ENCODE data around the gene TIPIN.
"Not testable (repeated sequence)": the region's sequence is repeated elsewhere in the genome, so short reads cannot be mapped to it uniquely, and the experiment has no call there.

TIPIN gene

DNA sequence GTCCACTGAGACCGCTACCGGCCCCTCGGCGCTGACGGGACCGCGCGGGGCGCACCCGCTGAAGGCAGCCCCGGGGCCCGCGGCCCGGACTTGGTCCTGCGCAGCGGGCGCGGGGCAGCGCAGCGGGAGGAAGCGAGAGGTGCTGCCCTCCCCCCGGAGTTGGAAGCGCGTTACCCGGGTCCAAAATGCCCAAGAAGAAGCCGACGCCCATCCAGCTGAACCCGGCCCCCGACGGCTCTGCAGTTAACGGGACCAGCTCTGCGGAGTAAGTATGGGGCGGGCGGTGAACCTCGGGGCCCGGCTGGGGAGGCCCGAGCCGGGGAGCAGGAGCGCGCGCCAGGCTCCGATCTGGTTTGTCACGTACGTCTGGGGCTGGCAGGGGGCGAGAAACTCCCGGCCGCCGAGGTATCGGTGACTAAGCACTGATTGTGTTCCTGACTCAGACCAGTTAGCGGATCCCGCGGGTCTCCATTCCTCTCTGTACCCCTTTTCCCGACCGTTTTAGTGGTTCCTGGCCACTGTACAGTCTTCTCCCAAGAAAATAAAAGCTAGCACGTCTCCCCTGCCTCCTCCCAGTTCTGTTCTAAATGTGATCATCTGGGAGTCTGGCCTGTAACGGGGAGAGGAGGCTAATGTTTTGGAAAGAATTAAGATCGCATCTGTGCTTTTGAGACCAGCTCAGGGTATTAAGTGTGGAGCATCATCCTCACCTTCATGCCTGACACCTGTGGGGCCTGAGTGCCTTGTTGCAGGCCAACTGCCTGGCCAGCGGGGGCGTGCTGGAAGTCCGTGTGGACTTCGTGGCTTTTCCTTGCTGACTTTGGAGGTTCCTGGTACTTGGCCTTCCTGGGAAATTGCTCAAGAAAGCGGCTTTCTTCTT lies 30.9 kb upstream of the TIPIN start:
- H3K4me3 ChIP-seq (ENCODE audit: low read depth, low read length) = peak overlapping the region; percentile 85
- no peak for DNase-seq (ENCODE audit: low read depth)

- peak within 1 kb of the TSS; percentile 85 for H3K4me3 ChIP-seq (ENCODE audit: low read depth, low read length)
- peak; percentile 87 for DNase-seq (ENCODE audit: low read depth)
Measured at GRCh38 chr15:66386204-66387123, 30.0 kb upstream of the TIPIN start, which contains the start of gene MAP2K1. TSS of gene MAP2K1 (plus strand) at chr15:66386912. CDS start at chr15:66387348, 436 bp downstream.

- not testable (repeated sequence) for H3K4me3 ChIP-seq (ENCODE audit: low read depth, low read length); DNase-seq (ENCODE audit: low read depth)
Measured at GRCh38 chr15:66381376-66381775, 24.9 kb upstream of the TIPIN start.

GRCh38 chr15:66378814-66379430 lies 22.4 kb upstream of the TIPIN start:
- no peak overlapping the region for H3K4me3 ChIP-seq (ENCODE audit: low read depth, low read length)
- no peak for DNase-seq (ENCODE audit: low read depth)

DNA sequence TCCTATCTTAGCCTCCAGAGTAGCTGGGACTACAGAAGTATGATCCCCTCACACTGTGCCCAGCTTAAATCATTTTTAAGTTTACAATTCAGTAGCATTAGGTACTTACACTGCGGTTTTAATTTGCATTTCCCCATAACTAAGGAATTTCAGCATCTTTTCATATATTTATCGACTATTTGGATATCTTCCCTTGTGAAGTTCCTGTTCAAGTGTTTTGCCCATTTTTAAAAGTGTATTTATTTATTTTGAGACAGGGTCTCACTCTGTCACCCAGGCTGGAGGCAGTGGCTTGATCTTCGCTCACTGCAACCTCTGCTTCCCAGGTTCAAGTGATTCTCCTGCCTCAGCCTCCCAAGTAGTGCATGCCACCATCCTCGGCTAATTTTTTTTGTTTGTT lies 17.7 kb upstream of the TIPIN start:
- no peak overlapping the region for H3K4me3 ChIP-seq (ENCODE audit: low read depth, low read length)
- DNase-seq (ENCODE audit: low read depth) = no peak

GRCh38 chr15:66369773-66370651 lies 13.5 kb upstream of the TIPIN start:
- peak; percentile 14 for DNase-seq (ENCODE audit: low read depth)
- peak overlapping the region; percentile 33 for H3K4me3 ChIP-seq (ENCODE audit: low read depth, low read length)

GRCh38 chr15:66364944-66365528 lies 8.6 kb upstream of the TIPIN start:
- H3K4me3 ChIP-seq (ENCODE audit: low read depth, low read length) = no peak overlapping the region
- no peak for DNase-seq (ENCODE audit: low read depth)

GRCh38 chr15:66362776-66363175 lies 6.3 kb upstream of the TIPIN start:
- DNase-seq (ENCODE audit: low read depth) = no peak
- H3K4me3 ChIP-seq (ENCODE audit: low read depth, low read length) = no peak overlapping the region

DNA sequence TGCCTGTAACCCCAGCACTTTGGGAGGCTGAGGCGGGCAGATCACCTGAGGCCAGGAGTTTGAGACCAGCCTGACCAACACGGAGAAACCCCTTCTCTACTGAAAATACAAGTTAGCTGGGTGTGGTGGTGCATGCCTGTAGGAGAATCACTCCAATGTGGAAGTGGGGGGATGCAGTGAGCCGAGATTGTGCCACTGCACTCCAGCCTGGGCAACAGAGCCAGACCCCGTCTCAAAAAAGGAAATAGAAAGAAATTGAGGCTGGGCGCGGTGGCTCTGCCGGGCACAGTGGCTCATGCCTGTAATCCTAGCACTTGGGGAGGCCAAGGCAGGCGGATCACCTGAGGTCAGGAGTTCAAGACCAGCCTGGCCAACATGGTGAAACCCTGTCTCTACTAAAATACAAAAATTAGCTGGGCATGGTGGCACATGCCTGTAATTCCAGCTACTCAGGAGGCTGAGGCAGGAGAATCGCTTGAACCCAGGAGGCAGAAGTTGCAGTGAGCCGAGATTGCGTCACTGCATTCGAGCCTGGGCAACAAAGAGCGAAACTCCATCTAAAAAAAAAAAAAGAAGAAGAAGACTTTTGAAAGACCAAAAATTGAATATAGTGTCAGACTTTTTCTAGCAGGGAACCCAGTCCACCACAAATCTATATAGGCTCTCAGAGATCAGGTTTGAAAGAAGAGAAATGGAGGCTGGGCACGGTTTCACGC lies 5.4 kb upstream of the TIPIN start:
- not testable (repeated sequence) for DNase-seq (ENCODE audit: low read depth); H3K4me3 ChIP-seq (ENCODE audit: low read depth, low read length)

DNA sequence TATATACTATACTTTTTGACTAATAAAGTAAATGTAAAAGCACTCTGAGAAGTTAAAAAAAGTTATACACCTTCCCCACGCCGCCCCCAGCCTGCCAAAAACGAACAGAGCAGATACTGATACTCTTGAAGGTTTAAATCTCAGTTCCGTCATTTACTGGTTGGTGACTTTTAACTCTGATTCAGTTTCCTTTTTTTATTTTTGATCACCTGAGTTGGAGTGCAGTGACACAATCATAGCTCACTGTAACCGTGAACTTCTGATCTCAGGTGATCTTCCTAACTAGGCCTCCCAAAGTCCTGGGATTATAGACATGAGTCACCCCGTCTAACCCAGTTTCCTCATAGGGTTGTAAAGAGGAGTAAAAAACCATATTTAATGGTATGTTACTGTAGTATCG lies 3.3 kb upstream of the TIPIN start:
- DNase-seq (ENCODE audit: low read depth) = no peak
- no peak overlapping the region for H3K4me3 ChIP-seq (ENCODE audit: low read depth, low read length)

DNA sequence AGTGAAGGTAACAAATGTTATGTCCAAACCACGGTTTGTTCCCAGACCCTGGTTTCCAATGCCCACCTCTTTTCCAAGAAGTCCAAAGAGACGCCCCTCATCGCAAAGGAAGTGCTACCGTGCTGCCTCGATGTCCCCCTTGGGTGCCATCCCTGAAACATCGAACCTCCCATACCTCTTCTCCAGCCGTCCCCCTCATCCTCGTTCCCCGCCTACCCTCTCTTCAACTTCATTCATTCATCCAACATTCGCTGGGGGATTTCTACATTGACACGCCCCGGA lies 467 bp downstream of the TIPIN start:
- H3K4me3 ChIP-seq (ENCODE audit: low read depth, low read length) = peak overlapping the region; percentile 84
- no peak for DNase-seq (ENCODE audit: low read depth)

DNA sequence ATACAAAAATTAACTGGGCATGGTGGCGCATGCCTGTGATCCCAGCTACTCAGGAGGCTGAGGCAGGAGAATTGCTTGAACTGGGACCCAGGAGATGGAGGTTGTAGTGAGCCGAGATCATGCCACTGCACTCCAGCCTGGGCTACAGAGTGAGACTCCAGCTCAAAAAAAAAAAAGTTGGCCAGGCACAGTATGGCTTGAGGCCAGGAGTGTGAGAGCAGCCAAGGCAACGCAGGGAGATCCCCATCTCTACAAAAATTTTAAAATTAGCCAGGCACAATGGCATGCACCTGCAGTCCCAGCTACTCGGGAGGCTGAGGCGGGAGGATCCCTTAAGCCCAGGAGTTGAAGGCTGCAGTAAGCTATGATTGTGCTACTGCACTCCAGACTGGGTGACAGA lies 8.0 kb downstream of the TIPIN start:
- H3K4me3 ChIP-seq (ENCODE audit: low read depth, low read length); DNase-seq (ENCODE audit: low read depth): not testable (repeated sequence)

DNA sequence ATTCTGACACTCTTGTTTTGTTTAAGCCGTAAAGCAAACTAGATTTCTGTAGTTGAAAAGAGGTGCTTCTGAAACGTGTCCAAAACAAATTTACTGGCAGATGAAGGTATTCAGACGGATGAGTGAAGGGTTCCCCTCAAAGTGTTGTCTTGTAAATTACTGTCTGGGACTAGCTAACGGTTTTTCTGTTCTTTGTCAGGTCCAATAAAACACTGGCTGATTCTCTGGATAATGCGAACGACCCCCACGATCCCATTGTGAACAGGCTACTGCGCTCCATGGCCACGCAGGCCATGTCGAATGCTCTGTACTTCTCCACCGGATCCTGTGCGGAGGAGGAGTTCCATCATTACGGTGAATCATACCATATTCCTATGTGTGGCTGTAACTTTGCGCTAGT lies 27.7 kb downstream of the TIPIN start:
- no peak for DNase-seq (ENCODE audit: low read depth)
- H3K4me3 ChIP-seq (ENCODE audit: low read depth, low read length) = no peak overlapping the region

GRCh38 chr15:66327736-66328135 lies 28.7 kb downstream of the TIPIN start:
- no peak for DNase-seq (ENCODE audit: low read depth)
- no peak overlapping the region for H3K4me3 ChIP-seq (ENCODE audit: low read depth, low read length)

DNA sequence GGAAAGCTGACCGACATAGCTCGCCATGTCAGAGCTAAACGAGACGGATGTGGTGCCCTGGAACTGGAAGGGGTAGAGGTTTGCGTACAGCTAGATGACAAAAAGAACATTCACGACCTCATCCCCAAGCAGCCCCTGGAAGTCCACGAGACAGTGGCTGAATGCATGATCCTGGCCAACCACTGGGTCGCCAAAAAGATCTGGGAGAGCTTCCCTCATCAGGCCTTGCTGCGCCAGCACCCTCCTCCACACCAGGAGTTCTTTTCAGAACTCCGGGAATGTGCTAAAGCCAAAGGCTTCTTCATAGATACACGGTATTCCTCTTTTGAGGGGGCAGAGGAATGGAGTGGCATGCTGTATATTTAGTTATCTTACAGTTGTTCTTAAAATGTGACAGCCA lies 30.4 kb downstream of the TIPIN start:
- no peak overlapping the region for H3K4me3 ChIP-seq (ENCODE audit: low read depth, low read length)
- no peak for DNase-seq (ENCODE audit: low read depth)

DNA sequence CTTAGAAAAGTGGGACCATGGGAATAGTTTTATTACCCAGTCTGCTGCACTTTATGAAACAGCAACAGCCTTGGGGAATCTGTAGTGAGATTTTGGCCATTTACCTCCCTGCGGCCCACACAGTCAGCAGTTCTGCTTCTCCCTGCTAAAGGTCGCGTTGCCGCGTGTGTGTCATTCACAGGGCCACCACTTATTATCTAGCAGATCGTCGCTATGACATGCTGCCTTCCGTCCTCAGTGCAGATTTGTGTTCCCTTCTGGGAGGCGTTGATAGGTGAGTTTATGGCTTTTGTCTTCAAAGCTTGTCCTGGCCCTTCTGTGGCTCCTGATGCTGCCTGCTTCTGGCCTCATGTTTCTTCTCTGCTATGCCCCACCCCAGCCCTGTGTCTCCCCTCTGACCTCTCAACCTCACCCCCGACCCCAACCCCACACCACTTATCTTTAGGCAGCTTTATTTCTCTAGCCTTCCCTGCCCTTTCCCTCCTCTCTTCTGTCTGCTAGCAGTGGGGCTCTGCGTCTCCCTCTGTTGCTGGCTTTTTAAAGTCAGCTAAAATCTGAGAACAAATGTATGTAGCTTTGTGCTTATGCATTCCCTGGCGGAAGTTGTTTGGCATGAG lies 33.1 kb downstream of the TIPIN start:
- no peak for DNase-seq (ENCODE audit: low read depth)
- H3K4me3 ChIP-seq (ENCODE audit: low read depth, low read length) = no peak overlapping the region

- DNase-seq (ENCODE audit: low read depth) = no peak
- H3K4me3 ChIP-seq (ENCODE audit: low read depth, low read length) = no peak overlapping the region
Measured at GRCh38 chr15:66312144-66312543, 44.3 kb downstream of the TIPIN start.

DNA sequence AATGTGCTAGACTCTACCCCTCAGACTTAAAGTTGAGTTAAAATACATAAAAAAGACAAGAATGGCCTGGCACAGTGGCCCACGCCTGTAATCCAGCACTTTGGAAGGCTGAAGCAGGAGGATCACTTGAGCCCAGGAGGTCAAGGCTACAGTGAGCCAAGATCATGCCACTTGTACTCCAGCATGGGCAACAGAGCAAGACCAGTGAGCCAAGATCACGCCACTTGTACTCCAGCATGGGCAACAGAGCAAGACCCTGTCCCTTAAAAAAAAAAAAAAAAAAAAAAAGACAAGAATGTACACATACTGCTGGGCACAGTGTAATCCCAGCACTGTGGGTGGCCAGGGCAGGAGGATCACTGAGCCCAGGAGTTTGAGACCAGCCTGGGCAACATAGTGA lies 45.7 kb downstream of the TIPIN start:
- no peak overlapping the region for H3K4me3 ChIP-seq (ENCODE audit: low read depth, low read length)
- DNase-seq (ENCODE audit: low read depth) = no peak
